Measurements from ENCODE around the gene AP1B1.

AP1B1 gene

GRCh38 chr22:29342577-29343312 lies 45.6 kb downstream of the AP1B1 start:
- DNase-seq (ENCODE audit: insufficient read length, low spot score) (no peak), FAIRE-seq (no peak)
- no peak for TF ChIP-seq CTCF (IDR thresholded peaks at IDR 0.05; ENCODE audit: insufficient read depth, missing control alignments)

- DNase-seq (ENCODE audit: insufficient read length, low spot score) (no peak), FAIRE-seq (no peak)
- TF ChIP-seq CTCF (IDR thresholded peaks at IDR 0.05; ENCODE audit: insufficient read depth, missing control alignments), result no peak
Measured at GRCh38 chr22:29342177-29342576, 46.2 kb downstream of the AP1B1 start.

- FAIRE-seq, result no peak
- no peak for TF ChIP-seq CTCF (IDR thresholded peaks at IDR 0.05; ENCODE audit: insufficient read depth, missing control alignments)
- DNase-seq (ENCODE audit: insufficient read length, low spot score), result no peak
Measured at GRCh38 chr22:29341849-29342127, 46.6 kb downstream of the AP1B1 start.

GRCh38 chr22:29341056-29341848 lies 47.1 kb downstream of the AP1B1 start:
- FAIRE-seq, result no peak
- TF ChIP-seq CTCF (IDR thresholded peaks at IDR 0.05; ENCODE audit: insufficient read depth, missing control alignments), result no peak
- no peak for DNase-seq (ENCODE audit: insufficient read length, low spot score)

- DNase-seq (ENCODE audit: insufficient read length, low spot score), result no peak
- no peak for TF ChIP-seq CTCF (IDR thresholded peaks at IDR 0.05; ENCODE audit: insufficient read depth, missing control alignments)
- no peak for FAIRE-seq
Measured at GRCh38 chr22:29340566-29340965, 47.8 kb downstream of the AP1B1 start.

GRCh38 chr22:29339381-29340235 lies 48.8 kb downstream of the AP1B1 start:
- no peak for DNase-seq (ENCODE audit: insufficient read length, low spot score)
- TF ChIP-seq CTCF (IDR thresholded peaks at IDR 0.05; ENCODE audit: insufficient read depth, missing control alignments), result no peak
- no peak for FAIRE-seq

Data from D721Med (cell line).